OCI-LY3 (cell line): ENCODE data around the gene SHROOM2.

Experiments used
- EZH2phosphoT487 ChIP-seq: fragments of 200-600 bp; shearing (Covaris generic); IDR thresholded peaks from 2 replicates; pipeline ENCODE4 v1.6.1; 2018; ENCODE audit warnings: antibody characterized with exemption, mixed run types, low read depth
- TF ChIP-seq, protein P1 (sequence below): fragments of 200-600, 300-600 bp; sonication (generic); IDR thresholded peaks from 2 replicates; pipeline ENCODE4 v1.5.1; 2014; ENCODE audit warnings: antibody characterized with exemption, low read length, low read depth

DNA sequence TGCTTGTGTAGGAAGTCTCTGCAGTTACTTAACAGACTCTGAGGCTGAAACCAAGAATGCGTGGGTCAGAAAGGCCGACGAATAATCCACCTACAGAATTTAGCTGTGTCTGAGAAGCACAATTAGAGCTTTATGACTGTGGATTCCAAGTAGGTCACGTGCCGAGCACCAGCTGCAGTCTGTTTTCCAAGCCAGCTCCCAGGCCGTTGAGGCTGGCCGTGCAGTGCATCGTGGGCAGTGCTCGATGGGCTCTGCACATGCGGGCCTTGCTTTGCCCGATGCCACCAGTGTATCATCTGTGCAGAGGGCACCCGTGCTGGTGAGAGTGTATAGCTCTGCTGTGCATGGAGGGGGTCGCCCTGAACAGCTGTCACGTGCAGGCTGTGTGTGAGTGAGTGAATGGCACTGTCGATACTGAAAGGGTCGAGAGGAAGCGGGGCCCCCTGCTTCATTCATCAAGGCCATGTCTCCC is 113.4 kb downstream of the SHROOM2 start:
- TF ChIP-seq, protein P1, sequence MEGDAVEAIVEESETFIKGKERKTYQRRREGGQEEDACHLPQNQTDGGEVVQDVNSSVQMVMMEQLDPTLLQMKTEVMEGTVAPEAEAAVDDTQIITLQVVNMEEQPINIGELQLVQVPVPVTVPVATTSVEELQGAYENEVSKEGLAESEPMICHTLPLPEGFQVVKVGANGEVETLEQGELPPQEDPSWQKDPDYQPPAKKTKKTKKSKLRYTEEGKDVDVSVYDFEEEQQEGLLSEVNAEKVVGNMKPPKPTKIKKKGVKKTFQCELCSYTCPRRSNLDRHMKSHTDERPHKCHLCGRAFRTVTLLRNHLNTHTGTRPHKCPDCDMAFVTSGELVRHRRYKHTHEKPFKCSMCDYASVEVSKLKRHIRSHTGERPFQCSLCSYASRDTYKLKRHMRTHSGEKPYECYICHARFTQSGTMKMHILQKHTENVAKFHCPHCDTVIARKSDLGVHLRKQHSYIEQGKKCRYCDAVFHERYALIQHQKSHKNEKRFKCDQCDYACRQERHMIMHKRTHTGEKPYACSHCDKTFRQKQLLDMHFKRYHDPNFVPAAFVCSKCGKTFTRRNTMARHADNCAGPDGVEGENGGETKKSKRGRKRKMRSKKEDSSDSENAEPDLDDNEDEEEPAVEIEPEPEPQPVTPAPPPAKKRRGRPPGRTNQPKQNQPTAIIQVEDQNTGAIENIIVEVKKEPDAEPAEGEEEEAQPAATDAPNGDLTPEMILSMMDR = no peak
- TF ChIP-seq EZH2phosphoT487 = no peak
